ENCODE measurements around the gene LLCFC1. TPM values are rescaled to one million over a fixed set of nuclear protein-coding genes. Genes with fewer than 3 reads are reported as not detected.

The LLCFC1 gene
- total RNA-seq, 1 experiment from 2014 or later, result not detected

- CTCF ChIA-PET, result no interaction called here
- Histone ChIP-seq H3K9me3 (ENCODE audit: low read length) (no peaks in the 10 kb centered on the region), H3K79me2 (ENCODE audit: low read length) (no peaks in the 10 kb centered on the region), H3K9ac (ENCODE audit: low read length) (no peak overlapping the region), H3F3A (ENCODE audit: low read length, unreplicated experiment) (no peaks in the 10 kb centered on the region), H3K4me1 (ENCODE audit: insufficient read depth, low read length) (no peaks in the 10 kb centered on the region), H3K4me3 (ENCODE audit: low read length) (no peak overlapping the region), H4K20me1 (ENCODE audit: low read length) (no peaks in the 10 kb centered on the region), H3K27ac (ENCODE audit: low read length) (no peak overlapping the region), H3K27me3 (ENCODE audit: low read length) (peaks cover 49% of the 10 kb centered on the region), H3K9me2 (replicated peaks; ENCODE audit: low read length) (no peaks in the 10 kb centered on the region), H2AFZ (ENCODE audit: low read length) (no peak overlapping the region), H3K36me3 (ENCODE audit: low read depth, low read length) (no peaks in the 10 kb centered on the region), H3K4me2 (ENCODE audit: low read length) (no peak overlapping the region)
- intact Hi-C loops (cut with micrococcal nuclease), result no loop called here
- DNase-seq, result no peak
- ATAC-seq, result no peak
- TF ChIP-seq EZH2phosphoT487 (IDR thresholded peaks at IDR 0.05; ENCODE audit: borderline replicate concordance, low read length) (no peak), EZH2 (IDR thresholded peaks at IDR 0.05; ENCODE audit: low read length, unreplicated experiment) (no peak)
- TF ChIP-seq, protein P1, sequence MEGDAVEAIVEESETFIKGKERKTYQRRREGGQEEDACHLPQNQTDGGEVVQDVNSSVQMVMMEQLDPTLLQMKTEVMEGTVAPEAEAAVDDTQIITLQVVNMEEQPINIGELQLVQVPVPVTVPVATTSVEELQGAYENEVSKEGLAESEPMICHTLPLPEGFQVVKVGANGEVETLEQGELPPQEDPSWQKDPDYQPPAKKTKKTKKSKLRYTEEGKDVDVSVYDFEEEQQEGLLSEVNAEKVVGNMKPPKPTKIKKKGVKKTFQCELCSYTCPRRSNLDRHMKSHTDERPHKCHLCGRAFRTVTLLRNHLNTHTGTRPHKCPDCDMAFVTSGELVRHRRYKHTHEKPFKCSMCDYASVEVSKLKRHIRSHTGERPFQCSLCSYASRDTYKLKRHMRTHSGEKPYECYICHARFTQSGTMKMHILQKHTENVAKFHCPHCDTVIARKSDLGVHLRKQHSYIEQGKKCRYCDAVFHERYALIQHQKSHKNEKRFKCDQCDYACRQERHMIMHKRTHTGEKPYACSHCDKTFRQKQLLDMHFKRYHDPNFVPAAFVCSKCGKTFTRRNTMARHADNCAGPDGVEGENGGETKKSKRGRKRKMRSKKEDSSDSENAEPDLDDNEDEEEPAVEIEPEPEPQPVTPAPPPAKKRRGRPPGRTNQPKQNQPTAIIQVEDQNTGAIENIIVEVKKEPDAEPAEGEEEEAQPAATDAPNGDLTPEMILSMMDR (conservative IDR thresholded peaks at IDR 0.05; ENCODE audit: low read depth, low read length), result no peak
- POLR2A ChIA-PET (ENCODE audit: unreplicated experiment), result no interaction called here
- BruUV-seq (replicated peaks), result no TSS peak
Observed at GRCh38 chr7:142934056-142934455, 5.2 kb upstream of the LLCFC1 start.

DNA sequence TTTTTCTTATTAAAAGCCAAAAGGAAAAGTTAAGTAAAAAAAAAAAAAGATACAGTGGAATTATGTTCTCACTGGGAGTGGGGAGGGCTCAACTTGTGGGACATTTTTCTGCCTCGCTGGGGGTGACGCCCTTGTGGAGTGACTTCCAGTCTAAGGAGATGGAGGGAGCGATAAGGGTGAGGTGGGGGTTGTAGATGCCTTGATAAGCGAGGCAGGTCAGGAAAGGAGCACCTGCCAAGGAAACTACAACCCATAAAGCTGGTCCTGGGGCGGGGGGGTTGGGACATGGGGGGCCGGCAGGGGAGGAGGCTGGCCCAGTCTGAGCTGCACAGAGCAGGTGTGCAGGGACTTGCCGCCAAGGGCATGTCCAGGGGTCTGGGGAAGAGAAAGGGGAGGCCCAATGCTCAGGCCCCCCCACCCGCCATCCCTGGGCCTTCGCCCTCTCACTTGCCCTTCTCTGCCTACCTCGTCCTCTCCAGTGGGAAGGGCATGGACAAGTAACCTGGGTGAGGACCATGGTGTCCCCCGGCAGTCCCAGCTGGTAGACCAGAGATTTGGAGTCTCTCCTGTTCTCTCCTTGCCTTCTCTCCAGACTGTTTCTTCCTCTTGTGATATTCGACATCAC lies 3.2 kb upstream of the LLCFC1 start:
- no peaks in the 10 kb centered on the region for H3K79me2 ChIP-seq (ENCODE audit: low read length)
- H3K4me3 ChIP-seq (ENCODE audit: low read length), result no peak overlapping the region
- CTCF ChIA-PET, result no interaction called here
- H2AFZ ChIP-seq (ENCODE audit: low read length), result no peak overlapping the region
- H3K27ac ChIP-seq (ENCODE audit: low read length), result no peak overlapping the region
- no peaks in the 10 kb centered on the region for H3F3A ChIP-seq (ENCODE audit: low read length, unreplicated experiment)
- no peaks in the 10 kb centered on the region for H3K4me1 ChIP-seq (ENCODE audit: insufficient read depth, low read length)
- TF ChIP-seq EZH2phosphoT487 (IDR thresholded peaks at IDR 0.05; ENCODE audit: borderline replicate concordance, low read length), result no peak
- TF ChIP-seq, protein P1 (conservative IDR thresholded peaks at IDR 0.05; ENCODE audit: low read depth, low read length), result no peak
- no peak for TF ChIP-seq EZH2 (IDR thresholded peaks at IDR 0.05; ENCODE audit: low read length, unreplicated experiment)
- H3K27me3 ChIP-seq (ENCODE audit: low read length), result peaks cover 56% of the 10 kb centered on the region
- ATAC-seq (no peak), DNase-seq (no peak)
- BruUV-seq (replicated peaks), result no TSS peak
- no peaks in the 10 kb centered on the region for H3K9me3 ChIP-seq (ENCODE audit: low read length)
- POLR2A ChIA-PET (ENCODE audit: unreplicated experiment), result no interaction called here
- intact Hi-C loops (cut with micrococcal nuclease), result no loop called here
- H3K9me2 ChIP-seq (replicated peaks; ENCODE audit: low read length), result no peaks in the 10 kb centered on the region
- no peak overlapping the region for H3K4me2 ChIP-seq (ENCODE audit: low read length)
- no peak overlapping the region for H3K9ac ChIP-seq (ENCODE audit: low read length)
- H3K36me3 ChIP-seq (ENCODE audit: low read depth, low read length), result no peaks in the 10 kb centered on the region
- H4K20me1 ChIP-seq (ENCODE audit: low read length), result no peaks in the 10 kb centered on the region

DNA sequence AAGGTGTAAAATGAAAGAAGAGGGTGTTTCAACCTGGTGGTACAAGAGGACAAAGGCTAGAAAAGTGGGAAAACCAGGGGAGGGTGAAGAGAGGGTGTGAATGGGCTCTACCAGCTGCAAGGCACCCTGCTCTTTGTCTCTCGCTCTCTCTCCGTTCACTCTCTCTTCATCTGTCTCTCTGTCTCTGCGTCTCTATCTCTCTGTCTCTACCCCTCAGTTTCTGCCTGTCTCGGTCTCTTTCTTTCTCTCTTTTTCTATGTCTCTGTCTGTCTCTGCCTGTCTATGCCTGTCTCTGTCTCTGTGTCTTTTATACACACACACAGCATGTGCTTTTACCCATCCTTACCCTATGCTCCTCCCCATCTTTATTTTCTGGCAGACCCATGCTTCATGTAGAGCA lies 673 bp upstream of the LLCFC1 start:
- CTCF ChIA-PET, result no interaction called here
- intact Hi-C loops (cut with micrococcal nuclease), result no loop called here

More for the DNA sequence above, 673 bp upstream of the LLCFC1 start:
- POLR2A ChIA-PET (ENCODE audit: unreplicated experiment), result no interaction called here
- Histone ChIP-seq H3K4me2 (ENCODE audit: low read length) (no peak overlapping the region), H3K27ac (ENCODE audit: low read length) (no peak overlapping the region), H3K9me2 (replicated peaks; ENCODE audit: low read length) (no peaks in the 10 kb centered on the region), H3K4me1 (ENCODE audit: insufficient read depth, low read length) (no peaks in the 10 kb centered on the region), H3K4me3 (ENCODE audit: low read length) (no peak overlapping the region), H3K27me3 (ENCODE audit: low read length) (peaks cover 61% of the 10 kb centered on the region), H3K9me3 (ENCODE audit: low read length) (no peaks in the 10 kb centered on the region), H2AFZ (ENCODE audit: low read length) (no peak overlapping the region), H3K9ac (ENCODE audit: low read length) (no peak overlapping the region), H3K79me2 (ENCODE audit: low read length) (no peaks in the 10 kb centered on the region), H4K20me1 (ENCODE audit: low read length) (no peaks in the 10 kb centered on the region), H3F3A (ENCODE audit: low read length, unreplicated experiment) (no peaks in the 10 kb centered on the region), H3K36me3 (ENCODE audit: low read depth, low read length) (no peaks in the 10 kb centered on the region)
- DNase-seq (no peak), ATAC-seq (no peak)
- TF ChIP-seq EZH2phosphoT487 (IDR thresholded peaks at IDR 0.05; ENCODE audit: borderline replicate concordance, low read length) (no peak), EZH2 (IDR thresholded peaks at IDR 0.05; ENCODE audit: low read length, unreplicated experiment) (no peak)
- TF ChIP-seq, protein P1 (conservative IDR thresholded peaks at IDR 0.05; ENCODE audit: low read depth, low read length), result no peak
- BruUV-seq (replicated peaks), result no TSS peak

Data from PC-3 (cell line).